Body of pancreas (tissue), 4 donors: ENCODE measurements around the gene PLCB3.

ENCODE experiments used
- POLR2A ChIP-seq, 3 donors: fragments of 450-650 bp; IDR thresholded peaks; one replicate each; pipeline ENCODE4 v1.6.1; 2016; ENCODE audit warnings: antibody characterized with exemption in 3 of 3, mild to moderate bottlenecking in 2 of 3
- TF ChIP-seq, protein P1 (sequence below), 7 experiments: fragments of 450-650 bp in 4 of 7; fragments of 200-600 bp in 3 of 7; sonication (generic) in 3 of 7; IDR thresholded peaks; one replicate each; pipeline ENCODE4 v1.5.1; 2016 to 2019; ENCODE audit warnings: antibody characterized with exemption in 7 of 7

DNA sequence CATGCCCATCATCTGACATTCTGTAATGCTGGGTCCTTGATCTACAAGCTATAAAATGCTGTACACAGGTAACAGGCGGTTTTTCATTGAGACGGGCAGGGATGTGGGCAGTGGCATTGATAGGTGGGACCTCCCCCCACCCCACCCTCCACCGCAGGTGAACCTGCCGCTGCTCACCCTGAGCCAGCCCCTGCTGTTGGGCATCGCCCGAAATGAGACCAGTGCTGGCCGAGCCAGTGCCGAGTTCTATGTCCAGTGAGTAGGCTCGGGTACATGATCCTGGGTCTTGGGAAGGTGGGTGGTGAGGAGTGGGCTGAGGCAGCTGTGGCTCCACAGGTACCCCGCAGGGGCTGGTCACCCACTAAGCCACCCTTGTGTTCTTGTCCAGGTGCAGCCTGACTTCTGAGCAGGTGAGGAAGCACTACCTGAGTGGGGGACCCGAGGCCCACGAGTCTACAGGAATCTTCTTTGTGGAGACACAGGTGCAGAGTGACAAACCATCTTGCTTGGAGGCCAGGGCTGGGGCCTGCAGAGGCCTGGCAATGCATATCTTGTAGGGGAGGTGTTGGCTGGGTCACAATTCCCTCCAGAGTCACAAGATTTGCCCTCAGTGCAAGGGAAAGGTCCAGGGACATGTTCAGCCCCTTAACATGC, 22.1 kb upstream of the PLCB3 start:
- TF ChIP-seq, protein P1, sequence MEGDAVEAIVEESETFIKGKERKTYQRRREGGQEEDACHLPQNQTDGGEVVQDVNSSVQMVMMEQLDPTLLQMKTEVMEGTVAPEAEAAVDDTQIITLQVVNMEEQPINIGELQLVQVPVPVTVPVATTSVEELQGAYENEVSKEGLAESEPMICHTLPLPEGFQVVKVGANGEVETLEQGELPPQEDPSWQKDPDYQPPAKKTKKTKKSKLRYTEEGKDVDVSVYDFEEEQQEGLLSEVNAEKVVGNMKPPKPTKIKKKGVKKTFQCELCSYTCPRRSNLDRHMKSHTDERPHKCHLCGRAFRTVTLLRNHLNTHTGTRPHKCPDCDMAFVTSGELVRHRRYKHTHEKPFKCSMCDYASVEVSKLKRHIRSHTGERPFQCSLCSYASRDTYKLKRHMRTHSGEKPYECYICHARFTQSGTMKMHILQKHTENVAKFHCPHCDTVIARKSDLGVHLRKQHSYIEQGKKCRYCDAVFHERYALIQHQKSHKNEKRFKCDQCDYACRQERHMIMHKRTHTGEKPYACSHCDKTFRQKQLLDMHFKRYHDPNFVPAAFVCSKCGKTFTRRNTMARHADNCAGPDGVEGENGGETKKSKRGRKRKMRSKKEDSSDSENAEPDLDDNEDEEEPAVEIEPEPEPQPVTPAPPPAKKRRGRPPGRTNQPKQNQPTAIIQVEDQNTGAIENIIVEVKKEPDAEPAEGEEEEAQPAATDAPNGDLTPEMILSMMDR (IDR thresholded peaks at IDR 0.05): no peak
- TF ChIP-seq POLR2A (IDR thresholded peaks at IDR 0.05): peak in 1 of 3 donors; percentile 6
